GM12873 (cell line): ENCODE results near the gene PLEKHG1.

Experiments
- TF ChIP-seq, protein P1 (sequence below): IDR thresholded peaks from 2 replicates; pipeline ENCODE4 v1.5.1; 2012; ENCODE audit warnings: low read depth, mild to moderate bottlenecking, moderate library complexity, low read length, control low read depth; ENCODE audit not compliant: insufficient read depth; ENCODE audit errors: missing control alignments

The PLEKHG1 gene

DNA sequence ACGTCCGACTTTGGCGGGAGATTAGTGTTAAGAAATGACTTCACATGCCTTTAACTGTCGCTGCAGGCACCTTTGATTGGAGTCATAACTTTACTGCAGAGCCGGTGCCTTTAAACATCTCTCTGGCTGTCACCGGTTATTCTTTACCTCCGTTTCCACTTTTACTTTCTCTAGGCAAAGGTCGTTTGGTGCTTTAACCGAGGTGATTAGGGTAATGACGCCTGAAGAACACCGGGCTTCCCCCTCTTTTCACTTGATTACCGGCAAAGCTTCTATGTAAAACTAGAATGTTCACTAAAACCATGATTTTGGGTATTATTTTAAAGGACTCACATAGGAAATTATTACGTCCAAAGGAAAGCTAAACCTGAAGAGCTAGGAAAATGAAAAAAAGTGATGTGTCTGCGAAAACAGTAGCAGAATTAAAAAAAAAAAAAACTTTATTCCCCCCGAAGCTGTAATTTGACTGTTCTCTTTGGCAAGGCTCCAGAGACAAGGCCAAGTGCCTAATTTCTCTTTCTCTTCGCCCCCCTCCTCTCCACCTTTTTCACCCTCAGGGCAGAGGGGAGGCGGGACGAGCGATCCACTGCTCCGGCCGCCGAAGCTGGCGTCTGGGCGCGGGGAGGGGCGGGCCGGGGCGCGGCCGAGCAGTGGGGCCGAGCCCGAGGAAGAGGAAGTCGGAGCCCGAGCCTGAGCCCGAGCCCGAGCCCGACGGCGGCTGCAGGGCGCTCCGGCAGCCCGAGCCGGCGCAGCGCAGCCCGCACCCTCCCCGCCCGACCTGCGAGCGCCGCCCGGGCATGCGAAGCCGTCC is at the start of gene PLEKHG1:
PLEKHG1 (plus strand) TSS at position 687 of the 811 bp plus-strand sequence. CDS start 133,797 bp downstream, outside the sequence.
- TF ChIP-seq, protein P1, sequence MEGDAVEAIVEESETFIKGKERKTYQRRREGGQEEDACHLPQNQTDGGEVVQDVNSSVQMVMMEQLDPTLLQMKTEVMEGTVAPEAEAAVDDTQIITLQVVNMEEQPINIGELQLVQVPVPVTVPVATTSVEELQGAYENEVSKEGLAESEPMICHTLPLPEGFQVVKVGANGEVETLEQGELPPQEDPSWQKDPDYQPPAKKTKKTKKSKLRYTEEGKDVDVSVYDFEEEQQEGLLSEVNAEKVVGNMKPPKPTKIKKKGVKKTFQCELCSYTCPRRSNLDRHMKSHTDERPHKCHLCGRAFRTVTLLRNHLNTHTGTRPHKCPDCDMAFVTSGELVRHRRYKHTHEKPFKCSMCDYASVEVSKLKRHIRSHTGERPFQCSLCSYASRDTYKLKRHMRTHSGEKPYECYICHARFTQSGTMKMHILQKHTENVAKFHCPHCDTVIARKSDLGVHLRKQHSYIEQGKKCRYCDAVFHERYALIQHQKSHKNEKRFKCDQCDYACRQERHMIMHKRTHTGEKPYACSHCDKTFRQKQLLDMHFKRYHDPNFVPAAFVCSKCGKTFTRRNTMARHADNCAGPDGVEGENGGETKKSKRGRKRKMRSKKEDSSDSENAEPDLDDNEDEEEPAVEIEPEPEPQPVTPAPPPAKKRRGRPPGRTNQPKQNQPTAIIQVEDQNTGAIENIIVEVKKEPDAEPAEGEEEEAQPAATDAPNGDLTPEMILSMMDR: no peak

DNA sequence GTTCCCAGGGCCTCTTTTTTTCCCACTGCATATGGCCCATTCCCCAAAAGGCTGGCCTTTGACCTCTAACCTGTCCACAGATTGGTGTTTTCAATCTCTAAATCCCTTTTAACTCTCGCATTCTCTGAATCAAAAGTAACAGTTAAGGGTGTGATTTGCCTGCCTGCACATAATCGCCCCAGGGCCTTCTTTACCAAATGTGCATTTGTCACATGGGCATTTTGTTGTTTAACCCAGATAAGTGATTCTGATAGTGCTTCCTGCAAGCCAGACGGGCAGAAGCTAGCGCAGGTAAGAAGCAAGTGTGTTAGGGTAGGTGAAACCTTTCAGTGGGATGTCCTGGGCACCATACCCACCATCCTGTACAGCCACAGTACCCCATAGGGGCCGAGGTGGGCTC is 49.4 kb upstream of the PLEKHG1 start:
- TF ChIP-seq, protein P1: no peak

DNA sequence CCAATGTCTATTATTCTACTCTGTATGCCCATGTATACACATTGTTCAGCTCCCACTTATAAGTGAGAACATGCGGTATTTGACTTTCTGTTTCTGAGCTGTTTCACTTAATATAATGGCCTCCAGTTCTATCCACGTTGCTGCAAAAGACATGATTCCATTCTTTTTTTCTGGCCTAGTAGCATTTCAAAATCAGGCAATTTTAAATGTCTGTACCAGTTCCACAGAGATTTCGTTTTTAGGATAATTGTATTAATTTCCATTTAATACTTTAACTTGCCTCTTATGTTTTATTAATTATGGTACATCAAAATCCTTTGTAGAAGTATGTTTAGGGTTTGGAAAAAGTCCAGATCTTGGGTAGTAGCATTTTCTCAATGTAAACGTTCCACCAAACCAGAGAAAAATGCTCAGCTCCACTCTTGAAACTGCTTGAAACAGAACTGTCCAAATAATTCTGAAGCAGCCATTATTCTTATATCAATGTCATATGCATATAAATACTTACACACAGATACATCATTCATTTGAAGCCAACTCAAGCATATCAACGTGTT is 42.6 kb upstream of the PLEKHG1 start:
- TF ChIP-seq, protein P1: no peak

DNA sequence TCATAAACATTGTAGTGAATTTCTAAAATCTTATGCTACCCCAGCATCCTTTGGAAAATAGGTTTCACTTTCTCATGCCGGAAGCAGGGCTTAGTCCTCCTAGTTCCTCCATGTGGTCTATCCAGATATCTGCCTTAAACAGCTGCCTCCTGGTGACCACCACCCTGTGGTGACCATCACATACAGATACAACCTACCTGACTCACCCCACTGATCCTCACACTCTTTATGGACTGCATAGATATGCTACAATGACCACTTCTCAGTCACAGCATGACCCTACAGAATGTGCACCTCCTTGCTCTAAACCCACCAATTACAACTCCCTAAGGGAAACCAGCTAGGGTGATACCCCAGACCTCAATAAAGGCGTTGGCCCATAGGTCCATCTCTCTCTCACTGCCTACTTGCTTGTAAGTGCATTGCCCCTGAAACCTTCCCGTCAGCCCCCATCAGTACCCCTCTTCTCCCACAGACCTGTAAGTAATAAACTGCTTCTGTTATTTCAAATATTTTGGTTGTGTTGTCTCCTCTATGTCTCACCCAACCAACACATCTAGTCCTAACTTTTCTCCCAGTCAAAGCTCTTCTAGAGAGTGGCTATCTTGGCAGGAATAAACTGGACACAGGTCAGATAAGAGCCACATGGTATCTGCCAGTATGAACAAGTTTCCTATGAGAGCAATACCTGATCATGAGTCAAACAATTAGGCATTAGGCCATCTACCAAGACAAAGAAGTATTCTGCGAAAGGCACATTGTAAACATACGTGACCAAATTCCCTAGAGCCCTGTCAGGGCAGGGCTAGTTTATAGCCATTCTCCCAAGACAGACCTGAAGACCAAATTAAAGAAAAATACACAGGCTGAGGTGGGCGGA is 39.4 kb upstream of the PLEKHG1 start:
- TF ChIP-seq, protein P1: no peak

DNA sequence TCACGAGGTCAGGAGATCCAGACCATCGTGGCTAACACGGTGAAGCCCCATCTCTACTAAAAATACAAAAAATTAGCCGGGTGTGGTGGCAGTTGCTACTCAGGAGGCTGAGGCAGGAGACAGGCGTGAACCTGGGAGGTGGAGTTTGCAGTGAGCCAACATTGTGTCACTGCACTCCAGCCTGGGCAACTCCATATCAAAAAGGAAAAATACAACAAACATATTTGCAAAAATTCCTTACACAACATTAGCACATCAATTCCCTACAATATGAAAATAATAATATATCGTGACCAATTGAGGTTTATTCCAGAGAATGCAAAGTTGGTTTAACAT is 38.8 kb upstream of the PLEKHG1 start:
- TF ChIP-seq, protein P1: no peak

DNA sequence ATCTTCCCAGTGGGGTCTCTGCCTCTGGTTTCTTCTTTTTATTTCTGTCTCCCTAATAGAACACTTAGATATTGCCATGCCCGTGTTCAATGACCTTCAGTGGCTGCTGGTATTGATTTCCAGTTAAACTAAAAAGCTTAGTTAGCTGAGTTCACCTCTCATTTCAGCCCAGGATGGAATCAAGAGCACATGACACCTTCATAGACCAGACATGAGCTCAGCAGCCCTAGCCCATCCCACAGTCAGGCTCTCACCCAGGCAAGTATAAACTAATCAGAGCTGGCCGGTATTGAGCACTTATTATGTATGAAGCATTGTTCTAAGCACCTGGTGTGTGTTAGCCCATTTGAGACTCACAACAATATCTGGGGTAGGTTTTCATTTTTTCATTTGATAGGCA is 33.7 kb upstream of the PLEKHG1 start:
- TF ChIP-seq, protein P1: no peak

DNA sequence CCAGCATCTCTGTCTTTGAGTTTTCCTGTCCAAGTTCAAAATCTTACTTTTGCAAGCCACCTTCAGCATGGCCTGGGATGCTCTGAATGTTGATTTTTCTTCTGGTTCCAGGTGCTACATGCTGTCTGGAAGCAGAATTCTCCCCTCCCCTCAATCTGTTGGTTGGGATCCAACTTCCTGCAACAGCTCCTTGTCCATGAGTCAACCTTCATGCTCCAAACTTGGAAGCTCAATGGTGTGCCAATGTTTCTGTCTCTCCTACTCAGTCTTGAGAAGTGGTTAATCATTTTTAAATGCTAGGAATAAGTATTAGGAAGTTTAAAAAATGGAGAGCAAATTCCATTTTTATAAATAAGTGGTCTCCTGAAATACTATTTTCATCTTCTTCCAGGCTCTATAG is 33.2 kb upstream of the PLEKHG1 start:
- TF ChIP-seq, protein P1: no peak
